HG03378 (cell line): Measurements from ENCODE around the gene GLRX2.
"Not testable (repeated sequence)": the region's sequence is repeated elsewhere in the genome, so short reads cannot be mapped to it uniquely, and the experiment has no call there.

Source experiments
- ATAC-seq: cut with Tn5 transposase; IDR thresholded peaks from one replicate; pipeline ENCODE4 v1.9.1; 2021; ENCODE audit warnings: mild to moderate bottlenecking, moderate library complexity; ENCODE audit not compliant: unreplicated experiment

The GLRX2 gene

DNA sequence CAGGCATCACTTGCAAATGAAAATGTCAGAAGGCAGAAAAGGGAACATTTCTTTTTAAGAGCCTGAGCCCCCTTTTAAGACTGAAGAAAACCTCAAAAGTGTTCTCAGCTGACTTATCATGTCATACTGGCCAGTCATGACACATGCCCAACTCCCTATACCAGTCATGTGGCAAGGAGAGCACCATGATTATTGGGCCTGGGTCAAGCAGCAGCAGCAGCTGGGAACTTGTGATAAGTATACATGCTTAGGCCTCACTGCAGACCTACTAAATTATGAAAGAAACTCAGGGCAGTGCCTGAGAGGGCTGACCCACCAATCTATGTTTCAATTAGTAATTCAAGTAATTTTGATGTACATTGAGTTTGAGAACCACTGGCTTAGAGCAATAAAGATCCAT is 37.2 kb downstream of the GLRX2 start:
- ATAC-seq, result no peak

- no peak for ATAC-seq
Observed at GRCh38 chr1:193066606-193067005, 38.6 kb downstream of the GLRX2 start.

DNA sequence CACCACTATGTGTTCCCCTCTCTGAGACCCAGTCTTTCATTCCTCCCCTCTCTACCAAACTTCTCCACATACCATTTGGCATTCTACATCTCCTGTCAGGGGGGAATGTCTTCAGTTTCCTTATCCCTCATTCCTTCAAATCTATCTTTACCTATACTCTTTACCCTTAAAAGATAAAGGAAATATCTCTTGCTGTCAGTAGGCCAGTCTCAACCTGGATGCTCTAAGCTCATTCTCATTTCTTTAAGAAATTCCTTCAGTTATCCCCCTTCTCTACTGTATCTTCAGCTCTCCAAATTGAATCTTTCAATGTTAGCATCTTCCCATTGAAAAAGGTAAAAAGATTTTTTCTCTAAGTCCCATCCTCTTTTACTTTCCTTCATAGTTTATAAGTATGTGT is 39.3 kb downstream of the GLRX2 start:
- ATAC-seq, result no peak

DNA sequence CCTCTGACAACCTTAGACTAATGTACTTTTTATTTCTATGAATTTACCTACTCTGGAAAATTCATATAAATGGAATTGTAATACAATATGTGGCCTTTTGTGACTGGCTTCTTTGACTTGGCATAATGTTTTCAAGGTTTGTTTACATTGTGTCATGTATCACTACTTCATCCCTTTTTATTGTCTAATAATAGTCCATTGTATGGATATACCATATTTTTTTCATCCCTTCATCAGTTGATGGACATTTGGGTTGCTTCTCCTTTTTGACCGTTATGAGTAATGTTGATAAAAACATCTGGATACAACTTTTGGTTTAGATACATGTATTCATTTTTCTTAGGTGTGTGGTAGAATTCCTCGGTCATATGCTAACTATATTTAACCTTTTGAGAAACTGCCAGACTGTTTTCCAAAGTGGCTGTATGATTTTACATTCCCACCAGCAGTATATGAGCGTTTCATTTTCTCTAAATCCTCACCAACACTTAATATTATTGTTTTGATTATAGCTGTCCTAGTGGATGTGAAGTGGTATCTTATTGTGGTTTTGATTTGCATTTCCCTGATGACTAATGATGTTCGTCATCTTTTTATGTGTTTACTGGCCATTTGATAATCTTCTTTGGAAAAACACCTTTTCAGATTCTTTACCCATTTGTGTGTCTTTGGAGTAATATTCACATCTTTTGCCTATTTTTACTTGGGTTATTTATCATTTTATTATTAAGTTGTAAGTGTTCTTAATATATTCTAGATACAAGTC is 42.3 kb downstream of the GLRX2 start:
- no peak for ATAC-seq

- no peak for ATAC-seq
Observed at GRCh38 chr1:193060938-193061337, 44.3 kb downstream of the GLRX2 start.

DNA sequence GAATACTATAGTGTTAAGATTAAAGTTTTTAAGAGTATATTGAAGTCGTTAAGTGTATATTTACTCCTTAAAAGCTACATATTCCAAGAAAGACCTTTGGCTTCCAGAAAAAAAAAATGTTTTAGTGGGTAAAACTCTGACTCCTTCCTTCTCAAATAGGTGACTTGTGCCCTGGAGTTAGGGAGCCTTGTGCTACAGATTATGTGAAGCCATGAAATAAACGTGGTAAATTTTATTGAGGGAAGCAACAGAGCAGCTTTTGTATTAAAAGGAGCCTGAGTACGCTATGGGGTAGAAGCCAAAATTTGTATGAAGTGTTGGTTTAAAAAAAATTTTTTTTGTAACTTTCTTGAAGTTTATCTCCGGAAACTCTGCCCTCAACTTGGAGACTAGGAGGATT is 44.8 kb downstream of the GLRX2 start:
- ATAC-seq, result no peak

GRCh38 chr1:193060115-193060403 is 45.2 kb downstream of the GLRX2 start:
- no peak for ATAC-seq

GRCh38 chr1:193059282-193060114 is 45.7 kb downstream of the GLRX2 start, which contains the start of the genes RO60 and UCHL5:
Gene RO60, plus strand, starts transcription at chr1:193059612. Its CDS starts 9,443 bp downstream, at chr1:193069055.
Gene UCHL5, minus strand, starts transcription at chr1:193059360. Its CDS starts 100 bp downstream, at chr1:193059260.
- peak; percentile 94 for ATAC-seq

- peak; percentile 58 for ATAC-seq
Observed at GRCh38 chr1:193058529-193059281, 46.5 kb downstream of the GLRX2 start.

- no peak for ATAC-seq
Observed at GRCh38 chr1:193054169-193054675, 51.0 kb downstream of the GLRX2 start.

- not testable (repeated sequence) for ATAC-seq
Observed at GRCh38 chr1:193048913-193049312, 56.3 kb downstream of the GLRX2 start.
